Prostate gland (tissue), 2 donors: ENCODE results near the gene DLGAP4.

Experiments
- CTCF ChIP-seq, 4 experiments: fragments of 200-600 bp in 2 of 4; fragments of 450-650 bp in 2 of 4; sonication (generic) in 2 of 4; IDR thresholded peaks; 1 replicate in 3 of 4; 2 replicates in 1 of 4; pipeline ENCODE4 v1.5.1; 2016 to 2019; ENCODE audit warnings: antibody characterized with exemption in 4 of 4, mild to moderate bottlenecking in 2 of 4, moderate library complexity in 2 of 4
- POLR2A ChIP-seq: fragments of 450-650 bp; IDR thresholded peaks from one replicate; pipeline ENCODE4 v1.6.1; 2016; ENCODE audit warnings: antibody characterized with exemption, mild to moderate bottlenecking
- POLR2AphosphoS5 ChIP-seq: sonication (generic); formaldehyde crosslinking; IDR thresholded peaks from one replicate; pipeline ENCODE4 v1.6.1; 2017; ENCODE audit warnings: antibody characterized with exemption

GRCh38 chr20:36308353-36308752 is 2.2 kb downstream of the DLGAP4 start:
- TF ChIP-seq CTCF (IDR thresholded peaks at IDR 0.05) (no peak), POLR2A (no peak), POLR2AphosphoS5 (no peak)
